Measurements from ENCODE around the gene THSD4. TPM values are rescaled to one million over a fixed set of nuclear protein-coding genes. Genes with fewer than 3 reads are reported as not detected.

THSD4 gene
- total RNA-seq, 1 experiment from 2014 or later, result 65.4 TPM

- intact Hi-C loops (cut with micrococcal nuclease; ENCODE audit: unreplicated experiment) (no loop called here), in situ Hi-C loops (cut with HindIII; ENCODE audit: low pct_unique_long_range_greater_than_20kb, low sequenced_read_pairs) (no loop called here)
- BruUV-seq (replicated peaks), result no TSS peak
- DNase-seq (ENCODE audit: low read depth, low spot score) (no peak), ATAC-seq (no peak)
- no peaks in the 10 kb centered on the region for H3K9me3 ChIP-seq (ENCODE audit: control insufficient read depth, insufficient read depth, low read depth, low read length)
- no peak overlapping the region for H3K4me3 ChIP-seq (ENCODE audit: low read depth in 2 of 2, low read length in 2 of 2)
- H3K36me3 ChIP-seq (ENCODE audit: control insufficient read depth, insufficient read depth, low read length), result no peaks in the 10 kb centered on the region
- ChIA-PET POLR2A (no interaction called here), CTCF (no interaction called here)
- H3K27ac ChIP-seq (ENCODE audit: low read length), result no peak overlapping the region
- no peaks in the 10 kb centered on the region for H3K27me3 ChIP-seq (ENCODE audit: control insufficient read depth, insufficient read depth, low read length)
- no peak for TF ChIP-seq REST (IDR thresholded peaks at IDR 0.05; ENCODE audit: insufficient read depth in 1 of 2, low read depth in 2 of 2, low read length in 1 of 2)
- no peak for TF ChIP-seq POLR2AphosphoS5 (IDR thresholded peaks at IDR 0.05; ENCODE audit: low read depth, low read length)
- no peak for TF ChIP-seq SIN3A (IDR thresholded peaks at IDR 0.05; ENCODE audit: borderline replicate concordance, insufficient read depth, low read depth, low read length)
- TF ChIP-seq CTCF (IDR thresholded peaks at IDR 0.05), result no peak
- TF ChIP-seq TCF7L2 (IDR thresholded peaks at IDR 0.05; ENCODE audit: low read depth, low read length), result no peak
- no peaks in the 10 kb centered on the region for H3K4me1 ChIP-seq (ENCODE audit: control insufficient read depth, insufficient read depth, low read length)
These were observed 379.5 kb downstream of the THSD4 start for GRCh38 chr15:71494563-71495397.

GRCh38 chr15:71495398-71495780, 380.1 kb downstream of the THSD4 start:
- Histone ChIP-seq H3K4me1 (ENCODE audit: control insufficient read depth, insufficient read depth, low read length) (no peaks in the 10 kb centered on the region), H3K27me3 (ENCODE audit: control insufficient read depth, insufficient read depth, low read length) (no peaks in the 10 kb centered on the region), H3K36me3 (ENCODE audit: control insufficient read depth, insufficient read depth, low read length) (no peaks in the 10 kb centered on the region), H3K4me3 (ENCODE audit: low read depth in 2 of 2, low read length in 2 of 2) (no peak overlapping the region), H3K9me3 (ENCODE audit: control insufficient read depth, insufficient read depth, low read depth, low read length) (no peaks in the 10 kb centered on the region), H3K27ac (ENCODE audit: low read length) (no peak overlapping the region)
- in situ Hi-C loops (cut with HindIII; ENCODE audit: low pct_unique_long_range_greater_than_20kb, low sequenced_read_pairs) (no loop called here), intact Hi-C loops (cut with micrococcal nuclease; ENCODE audit: unreplicated experiment) (no loop called here)
- ChIA-PET POLR2A (no interaction called here), CTCF (no interaction called here)
- no peak for ATAC-seq
- TF ChIP-seq REST (IDR thresholded peaks at IDR 0.05; ENCODE audit: insufficient read depth in 1 of 2, low read depth in 2 of 2, low read length in 1 of 2) (no peak), CTCF (IDR thresholded peaks at IDR 0.05) (no peak), SIN3A (IDR thresholded peaks at IDR 0.05; ENCODE audit: borderline replicate concordance, insufficient read depth, low read depth, low read length) (no peak), TCF7L2 (IDR thresholded peaks at IDR 0.05; ENCODE audit: low read depth, low read length) (no peak), POLR2AphosphoS5 (IDR thresholded peaks at IDR 0.05; ENCODE audit: low read depth, low read length) (no peak)
- no peak for DNase-seq (ENCODE audit: low read depth, low spot score)
- no TSS peak for BruUV-seq (replicated peaks)
